ENCODE measurements around the gene THAP10. TPM values are rescaled to one million over a fixed set of nuclear protein-coding genes. Genes with fewer than 3 reads are reported as not detected.
A peak's percentile ranks its signal among the peaks of the same experiment; 100 is the strongest.
"Not testable (repeated sequence)": the region's sequence is repeated elsewhere in the genome, so short reads cannot be mapped to it uniquely, and the experiment has no call there.

Gene THAP10
- not detected for total RNA-seq
- not detected for polyA plus RNA-seq

GRCh38 chr15:70892002-70892911 lies at the start of gene THAP10, which contains the start of gene LRRC49:
Gene THAP10, minus strand, starts transcription at chr15:70892433. Its CDS starts 161 bp downstream, at chr15:70892272.
Gene LRRC49, plus strand, starts transcription at chr15:70892826. Its CDS starts 69 bp downstream, at chr15:70892895.
- H3K27me3 Mint-ChIP-seq = peaks cover 64% of the 10 kb centered on the region
- Histone ChIP-seq H3K36me3 (ENCODE audit: control insufficient read depth, insufficient read depth, low read length) (no peaks in the 10 kb centered on the region), H3K4me1 (ENCODE audit: control insufficient read depth, insufficient read depth, low read length, poor library complexity, severe bottlenecking) (peaks cover 13% of the 10 kb centered on the region), H3K4me3 (ENCODE audit: low read depth, low read length) (peak within 1 kb of the TSS; percentile 65), H3K27ac (ENCODE audit: insufficient read depth, low read length, poor library complexity, severe bottlenecking) (no peak within 1 kb of the TSS), H3K9me3 (ENCODE audit: control insufficient read depth in 2 of 2, low read length in 2 of 2) (no peaks in the 10 kb centered on the region), H3K27me3 (ENCODE audit: control insufficient read depth, insufficient read depth, low read length) (peaks cover 22% of the 10 kb centered on the region)
- H3K27ac Mint-ChIP-seq = peak within 1 kb of the TSS in 2 of 3 donors; percentile 38 to 60
- no peaks in the 10 kb centered on the region for H3K36me3 Mint-ChIP-seq
- no peak for ATAC-seq (ENCODE audit: low read depth in 2 of 2)
- peak; percentile 0 to 52 (median 10) for DNase-seq
- peak within 1 kb of the TSS; percentile 52 to 79 (median 77) for H3K4me3 Mint-ChIP-seq
- peaks cover 0 to 7% (median 0%) of the 10 kb centered on the region in 7 donors for H3K9me3 Mint-ChIP-seq
- peaks cover 0 to 14% (median 9%) of the 10 kb centered on the region in 4 donors for H3K4me1 Mint-ChIP-seq

GRCh38 chr15:70936326-70936725 lies 44.1 kb upstream of the THAP10 start:
- H3K27me3 ChIP-seq (ENCODE audit: control insufficient read depth, insufficient read depth, low read length) = peaks cover 2% of the 10 kb centered on the region
- no peaks in the 10 kb centered on the region for H3K4me1 ChIP-seq (ENCODE audit: control insufficient read depth, insufficient read depth, low read length, poor library complexity, severe bottlenecking)
- ATAC-seq (ENCODE audit: low read depth in 2 of 2) (no peak), DNase-seq (no peak)
- H3K9me3 ChIP-seq (ENCODE audit: control insufficient read depth in 2 of 2, low read length in 2 of 2) = no peaks in the 10 kb centered on the region
- Mint-ChIP-seq H3K27ac (no peak overlapping the region), H3K36me3 (no peaks in the 10 kb centered on the region), H3K27me3 (no peaks in the 10 kb centered on the region), H3K4me1 (no peaks in the 10 kb centered on the region), H3K9me3 (peaks cover 0 to 1% (median 0%) of the 10 kb centered on the region in 7 donors), H3K4me3 (no peak overlapping the region)
- H3K4me3 ChIP-seq (ENCODE audit: low read depth, low read length) = no peak overlapping the region
- no peaks in the 10 kb centered on the region for H3K36me3 ChIP-seq (ENCODE audit: control insufficient read depth, insufficient read depth, low read length)
- H3K27ac ChIP-seq (ENCODE audit: insufficient read depth, low read length, poor library complexity, severe bottlenecking) = no peak overlapping the region

- peaks cover 2% of the 10 kb centered on the region for H3K27me3 ChIP-seq (ENCODE audit: control insufficient read depth, insufficient read depth, low read length)
- no peak overlapping the region for H3K27ac Mint-ChIP-seq
Measured at GRCh38 chr15:70935631-70936030, 43.4 kb upstream of the THAP10 start.

GRCh38 chr15:70933411-70933810 lies 41.2 kb upstream of the THAP10 start:
- Mint-ChIP-seq H3K27me3 (peaks cover 8% of the 10 kb centered on the region), H3K36me3 (no peaks in the 10 kb centered on the region), H3K4me1 (no peaks in the 10 kb centered on the region), H3K27ac (no peak overlapping the region), H3K4me3 (no peak overlapping the region), H3K9me3 (peaks cover 0 to 6% (median 0%) of the 10 kb centered on the region in 7 donors)
- Histone ChIP-seq H3K9me3 (ENCODE audit: control insufficient read depth in 2 of 2, low read length in 2 of 2) (no peaks in the 10 kb centered on the region), H3K27me3 (ENCODE audit: control insufficient read depth, insufficient read depth, low read length) (peaks cover 3% of the 10 kb centered on the region), H3K4me3 (ENCODE audit: low read depth, low read length) (no peak overlapping the region), H3K27ac (ENCODE audit: insufficient read depth, low read length, poor library complexity, severe bottlenecking) (no peak overlapping the region), H3K4me1 (ENCODE audit: control insufficient read depth, insufficient read depth, low read length, poor library complexity, severe bottlenecking) (no peaks in the 10 kb centered on the region), H3K36me3 (ENCODE audit: control insufficient read depth, insufficient read depth, low read length) (no peaks in the 10 kb centered on the region)
- DNase-seq (no peak), ATAC-seq (ENCODE audit: low read depth in 2 of 2) (no peak)

More at GRCh38 chr15:70935631-70936030, 43.4 kb upstream of the THAP10 start:
- ATAC-seq (ENCODE audit: low read depth in 2 of 2) = no peak
- Histone ChIP-seq H3K27ac (ENCODE audit: insufficient read depth, low read length, poor library complexity, severe bottlenecking) (no peak overlapping the region), H3K4me3 (ENCODE audit: low read depth, low read length) (no peak overlapping the region), H3K9me3 (ENCODE audit: control insufficient read depth in 2 of 2, low read length in 2 of 2) (no peaks in the 10 kb centered on the region), H3K4me1 (ENCODE audit: control insufficient read depth, insufficient read depth, low read length, poor library complexity, severe bottlenecking) (no peaks in the 10 kb centered on the region), H3K36me3 (ENCODE audit: control insufficient read depth, insufficient read depth, low read length) (no peaks in the 10 kb centered on the region)
- H3K36me3 Mint-ChIP-seq = no peaks in the 10 kb centered on the region
- H3K9me3 Mint-ChIP-seq = peaks cover 0 to 1% (median 0%) of the 10 kb centered on the region in 7 donors
- H3K4me1 Mint-ChIP-seq = no peaks in the 10 kb centered on the region
- H3K4me3 Mint-ChIP-seq = no peak overlapping the region
- H3K27me3 Mint-ChIP-seq = no peaks in the 10 kb centered on the region
- no peak for DNase-seq

GRCh38 chr15:70932397-70932796 lies 40.2 kb upstream of the THAP10 start:
- Mint-ChIP-seq H3K4me1 (no peaks in the 10 kb centered on the region), H3K9me3 (peaks cover 0 to 6% (median 0%) of the 10 kb centered on the region in 7 donors), H3K27ac (no peak overlapping the region), H3K36me3 (no peaks in the 10 kb centered on the region), H3K27me3 (peaks cover 8% of the 10 kb centered on the region), H3K4me3 (no peak overlapping the region)
- no peak overlapping the region for H3K27ac ChIP-seq (ENCODE audit: insufficient read depth, low read length, poor library complexity, severe bottlenecking)
- peaks cover 3% of the 10 kb centered on the region for H3K27me3 ChIP-seq (ENCODE audit: control insufficient read depth, insufficient read depth, low read length)
- DNase-seq (no peak), ATAC-seq (ENCODE audit: low read depth in 2 of 2) (no peak)
- H3K4me1 ChIP-seq (ENCODE audit: control insufficient read depth, insufficient read depth, low read length, poor library complexity, severe bottlenecking) = no peaks in the 10 kb centered on the region
- no peaks in the 10 kb centered on the region for H3K9me3 ChIP-seq (ENCODE audit: control insufficient read depth in 2 of 2, low read length in 2 of 2)
- no peak overlapping the region for H3K4me3 ChIP-seq (ENCODE audit: low read depth, low read length)
- H3K36me3 ChIP-seq (ENCODE audit: control insufficient read depth, insufficient read depth, low read length) = no peaks in the 10 kb centered on the region

- peaks cover 3% of the 10 kb centered on the region for H3K27me3 ChIP-seq (ENCODE audit: control insufficient read depth, insufficient read depth, low read length)
- H3K27ac Mint-ChIP-seq = no peak overlapping the region
Measured at GRCh38 chr15:70931821-70932220, 39.6 kb upstream of the THAP10 start.

GRCh38 chr15:70926914-70927313 lies 34.7 kb upstream of the THAP10 start:
- not testable (repeated sequence) for H3K27ac Mint-ChIP-seq; H3K4me3 ChIP-seq (ENCODE audit: low read depth, low read length); DNase-seq; H3K9me3 Mint-ChIP-seq; H3K9me3 ChIP-seq (ENCODE audit: control insufficient read depth in 2 of 2, low read length in 2 of 2); H3K4me1 ChIP-seq (ENCODE audit: control insufficient read depth, insufficient read depth, low read length, poor library complexity, severe bottlenecking); ATAC-seq (ENCODE audit: low read depth in 2 of 2); H3K27ac ChIP-seq (ENCODE audit: insufficient read depth, low read length, poor library complexity, severe bottlenecking); H3K36me3 ChIP-seq (ENCODE audit: control insufficient read depth, insufficient read depth, low read length); H3K36me3 Mint-ChIP-seq; H3K27me3 ChIP-seq (ENCODE audit: control insufficient read depth, insufficient read depth, low read length); H3K4me1 Mint-ChIP-seq; H3K4me3 Mint-ChIP-seq
- H3K27me3 Mint-ChIP-seq = peaks cover 18% of the 10 kb centered on the region

More at GRCh38 chr15:70931821-70932220, 39.6 kb upstream of the THAP10 start:
- Histone ChIP-seq H3K4me1 (ENCODE audit: control insufficient read depth, insufficient read depth, low read length, poor library complexity, severe bottlenecking) (no peaks in the 10 kb centered on the region), H3K4me3 (ENCODE audit: low read depth, low read length) (no peak overlapping the region), H3K9me3 (ENCODE audit: control insufficient read depth in 2 of 2, low read length in 2 of 2) (no peaks in the 10 kb centered on the region), H3K36me3 (ENCODE audit: control insufficient read depth, insufficient read depth, low read length) (no peaks in the 10 kb centered on the region), H3K27ac (ENCODE audit: insufficient read depth, low read length, poor library complexity, severe bottlenecking) (no peak overlapping the region)
- Mint-ChIP-seq H3K36me3 (no peaks in the 10 kb centered on the region), H3K4me3 (no peak overlapping the region), H3K27me3 (peaks cover 8% of the 10 kb centered on the region), H3K4me1 (no peaks in the 10 kb centered on the region), H3K9me3 (peaks cover 0 to 6% (median 0%) of the 10 kb centered on the region in 7 donors)
- DNase-seq (no peak), ATAC-seq (ENCODE audit: low read depth in 2 of 2) (no peak)
